ENCODE measurements around the gene RB1.
A peak's percentile ranks its signal among the peaks of the same experiment; 100 is the strongest.

The RB1 gene

GRCh38 chr13:48492096-48492440 lies 188.5 kb downstream of the RB1 start:
- H3K4me3 ChIP-seq (ENCODE audit: low read depth, low read length) = peak overlapping the region; percentile 55
- TF ChIP-seq CTCF (IDR thresholded peaks at IDR 0.05; ENCODE audit: borderline replicate concordance, insufficient read depth, low read depth, low read length) = no peak

GRCh38 chr13:48492470-48493065 lies 189.0 kb downstream of the RB1 start:
- peak overlapping the region; percentile 55 for H3K4me3 ChIP-seq (ENCODE audit: low read depth, low read length)
- no peak for TF ChIP-seq CTCF (IDR thresholded peaks at IDR 0.05; ENCODE audit: borderline replicate concordance, insufficient read depth, low read depth, low read length)

- TF ChIP-seq CTCF (IDR thresholded peaks at IDR 0.05; ENCODE audit: borderline replicate concordance, insufficient read depth, low read depth, low read length) = no peak
- no peak overlapping the region for H3K4me3 ChIP-seq (ENCODE audit: low read depth, low read length)
Observed at GRCh38 chr13:48493066-48493765, 189.7 kb downstream of the RB1 start.

GRCh38 chr13:48493851-48494250 lies 190.3 kb downstream of the RB1 start:
- no peak overlapping the region for H3K4me3 ChIP-seq (ENCODE audit: low read depth, low read length)
- TF ChIP-seq CTCF (IDR thresholded peaks at IDR 0.05; ENCODE audit: borderline replicate concordance, insufficient read depth, low read depth, low read length) = no peak

GRCh38 chr13:48494874-48495273 lies 191.3 kb downstream of the RB1 start:
- H3K4me3 ChIP-seq (ENCODE audit: low read depth, low read length) = no peak overlapping the region
- TF ChIP-seq CTCF (IDR thresholded peaks at IDR 0.05; ENCODE audit: borderline replicate concordance, insufficient read depth, low read depth, low read length) = no peak

GRCh38 chr13:48496271-48497161 lies 193.0 kb downstream of the RB1 start:
- no peak overlapping the region for H3K4me3 ChIP-seq (ENCODE audit: low read depth, low read length)
- TF ChIP-seq CTCF (IDR thresholded peaks at IDR 0.05; ENCODE audit: borderline replicate concordance, insufficient read depth, low read depth, low read length) = no peak
